NCI-H345 treated with DMSO at 0.1 percent for 48 hours (cell line): ENCODE results near the gene ZNF646.
A peak's percentile ranks its signal among the peaks of the same experiment; 100 is the strongest.

Experiments used
- DNase-seq: peaks from one replicate; lab custom pipeline; 2025; ENCODE audit not compliant: unreplicated experiment; lab: John Stamatoyannopoulos, UW

ZNF646 gene

GRCh38 chr16:31064882-31065461, 9.2 kb upstream of the ZNF646 start:
- no peak for DNase-seq

- no peak for DNase-seq
Measured at GRCh38 chr16:31067342-31067741, 6.9 kb upstream of the ZNF646 start.

GRCh38 chr16:31071861-31072260, 2.4 kb upstream of the ZNF646 start:
- no peak for DNase-seq

- no peak for DNase-seq
Measured at GRCh38 chr16:31072540-31073141, 1.6 kb upstream of the ZNF646 start.

GRCh38 chr16:31073142-31073969, 866 bp upstream of the ZNF646 start:
- DNase-seq, result peak; percentile 84

GRCh38 chr16:31074814-31075183, 577 bp downstream of the ZNF646 start:
- no peak for DNase-seq

GRCh38 chr16:31076319-31076718, 2.1 kb downstream of the ZNF646 start:
- DNase-seq, result no peak

- no peak for DNase-seq
Measured at GRCh38 chr16:31077024-31077423, 2.8 kb downstream of the ZNF646 start.

- no peak for DNase-seq
Measured at GRCh38 chr16:31077592-31078396, 3.6 kb downstream of the ZNF646 start.

- no peak for DNase-seq
Measured at GRCh38 chr16:31078597-31079341, 4.5 kb downstream of the ZNF646 start.

- no peak for DNase-seq
Measured at GRCh38 chr16:31079342-31079944, 5.2 kb downstream of the ZNF646 start.

GRCh38 chr16:31080035-31080629, 5.9 kb downstream of the ZNF646 start:
- DNase-seq, result no peak

GRCh38 chr16:31080756-31081419, 6.7 kb downstream of the ZNF646 start:
- DNase-seq, result no peak

- no peak for DNase-seq
Measured at GRCh38 chr16:31081428-31082351, 7.5 kb downstream of the ZNF646 start.

GRCh38 chr16:31082368-31083045, 8.3 kb downstream of the ZNF646 start:
- no peak for DNase-seq

GRCh38 chr16:31083081-31083480, 8.9 kb downstream of the ZNF646 start:
- no peak for DNase-seq

GRCh38 chr16:31083556-31083955, 9.3 kb downstream of the ZNF646 start:
- no peak for DNase-seq

- no peak for DNase-seq
Measured at GRCh38 chr16:31083981-31084380, 9.8 kb downstream of the ZNF646 start.
